HUDEP-2 (cell line): ENCODE measurements around the gene INSYN2B.

ENCODE experiments used
- DNase-seq, 76 experiments: peaks; one replicate each; lab custom pipeline; 2025; ENCODE audit not compliant: unreplicated experiment in 76 of 76; lab: John Stamatoyannopoulos, UW

INSYN2B gene

GRCh38 chr5:169938439-169938838 lies 41.9 kb downstream of the INSYN2B start:
- DNase-seq = no peak

- DNase-seq = no peak
Measured at GRCh38 chr5:169935762-169936161, 44.5 kb downstream of the INSYN2B start.

GRCh38 chr5:169934990-169935389 lies 45.3 kb downstream of the INSYN2B start:
- no peak for DNase-seq

GRCh38 chr5:169933616-169934015 lies 46.7 kb downstream of the INSYN2B start:
- no peak for DNase-seq

- no peak for DNase-seq
Measured at GRCh38 chr5:169933127-169933526, 47.2 kb downstream of the INSYN2B start.

GRCh38 chr5:169923988-169924387 lies 56.3 kb downstream of the INSYN2B start:
- no peak for DNase-seq

GRCh38 chr5:169922474-169922873 lies 57.8 kb downstream of the INSYN2B start:
- no peak for DNase-seq

GRCh38 chr5:169921949-169922348 lies 58.3 kb downstream of the INSYN2B start:
- no peak for DNase-seq

GRCh38 chr5:169921384-169921783 lies 58.9 kb downstream of the INSYN2B start:
- no peak for DNase-seq

GRCh38 chr5:169920474-169920873 lies 59.8 kb downstream of the INSYN2B start:
- DNase-seq = no peak

- DNase-seq = no peak
Measured at GRCh38 chr5:169918228-169918627, 62.1 kb downstream of the INSYN2B start.

- DNase-seq = no peak
Measured at GRCh38 chr5:169917500-169917899, 62.8 kb downstream of the INSYN2B start.

- no peak for DNase-seq
Measured at GRCh38 chr5:169914766-169915165, 65.5 kb downstream of the INSYN2B start.

GRCh38 chr5:169913479-169913878 lies 66.8 kb downstream of the INSYN2B start:
- no peak for DNase-seq

- no peak for DNase-seq
Measured at GRCh38 chr5:169911448-169912212, 68.7 kb downstream of the INSYN2B start.

GRCh38 chr5:169910393-169910792 lies 69.9 kb downstream of the INSYN2B start:
- DNase-seq = no peak

- DNase-seq = no peak
Measured at GRCh38 chr5:169909945-169910344, 70.3 kb downstream of the INSYN2B start.

- DNase-seq = no peak
Measured at GRCh38 chr5:169908864-169909263, 71.4 kb downstream of the INSYN2B start.

GRCh38 chr5:169906745-169907649 lies 73.3 kb downstream of the INSYN2B start:
- no peak for DNase-seq

GRCh38 chr5:169905017-169905416 lies 75.3 kb downstream of the INSYN2B start:
- DNase-seq = no peak

GRCh38 chr5:169904508-169904907 lies 75.8 kb downstream of the INSYN2B start:
- no peak for DNase-seq

GRCh38 chr5:169904059-169904458 lies 76.2 kb downstream of the INSYN2B start:
- no peak for DNase-seq
